B cell (primary cell): Measurements from ENCODE around the gene CEP131.

Experiments used
- EZH2 ChIP-seq: IDR thresholded peaks from 2 replicates; pipeline ENCODE4 v1.6.1; 2012; ENCODE audit warnings: borderline replicate concordance, low read depth, mild to moderate bottlenecking, moderate library complexity, low read length; ENCODE audit not compliant: insufficient read depth, poor library complexity, severe bottlenecking
- TF ChIP-seq, protein P1 (sequence below): fragments of 200-600 bp; IDR thresholded peaks from one replicate; pipeline ENCODE4 v1.8.0; 2022; ENCODE audit warnings: antibody characterized with exemption, mild to moderate bottlenecking

DNA sequence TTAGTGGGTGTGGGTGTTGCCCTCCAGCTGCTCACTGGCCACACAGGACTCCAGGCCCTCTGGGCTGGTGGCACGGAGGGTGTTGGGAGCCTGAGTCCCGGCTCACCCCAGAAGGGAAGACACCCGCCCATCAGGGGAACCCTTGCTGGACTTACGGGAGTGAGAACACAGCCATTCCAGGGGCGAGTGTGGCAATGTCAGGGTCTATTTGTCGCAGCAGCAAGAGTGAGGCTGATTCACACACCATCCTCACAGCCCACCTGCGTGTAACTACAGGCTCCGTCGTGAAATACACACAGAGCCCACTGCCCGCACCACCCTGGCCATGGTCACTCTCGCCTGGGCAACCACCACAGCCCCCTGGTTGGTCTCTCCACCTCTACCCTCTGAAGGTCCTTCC, 39.0 kb downstream of the CEP131 start:
- TF ChIP-seq, protein P1, sequence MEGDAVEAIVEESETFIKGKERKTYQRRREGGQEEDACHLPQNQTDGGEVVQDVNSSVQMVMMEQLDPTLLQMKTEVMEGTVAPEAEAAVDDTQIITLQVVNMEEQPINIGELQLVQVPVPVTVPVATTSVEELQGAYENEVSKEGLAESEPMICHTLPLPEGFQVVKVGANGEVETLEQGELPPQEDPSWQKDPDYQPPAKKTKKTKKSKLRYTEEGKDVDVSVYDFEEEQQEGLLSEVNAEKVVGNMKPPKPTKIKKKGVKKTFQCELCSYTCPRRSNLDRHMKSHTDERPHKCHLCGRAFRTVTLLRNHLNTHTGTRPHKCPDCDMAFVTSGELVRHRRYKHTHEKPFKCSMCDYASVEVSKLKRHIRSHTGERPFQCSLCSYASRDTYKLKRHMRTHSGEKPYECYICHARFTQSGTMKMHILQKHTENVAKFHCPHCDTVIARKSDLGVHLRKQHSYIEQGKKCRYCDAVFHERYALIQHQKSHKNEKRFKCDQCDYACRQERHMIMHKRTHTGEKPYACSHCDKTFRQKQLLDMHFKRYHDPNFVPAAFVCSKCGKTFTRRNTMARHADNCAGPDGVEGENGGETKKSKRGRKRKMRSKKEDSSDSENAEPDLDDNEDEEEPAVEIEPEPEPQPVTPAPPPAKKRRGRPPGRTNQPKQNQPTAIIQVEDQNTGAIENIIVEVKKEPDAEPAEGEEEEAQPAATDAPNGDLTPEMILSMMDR: no peak
- no peak for TF ChIP-seq EZH2
